Measurements from ENCODE around the gene ASB10. TPM values are rescaled to one million over a fixed set of nuclear protein-coding genes. Genes with fewer than 3 reads are reported as not detected.

The ASB10 gene, protein sequence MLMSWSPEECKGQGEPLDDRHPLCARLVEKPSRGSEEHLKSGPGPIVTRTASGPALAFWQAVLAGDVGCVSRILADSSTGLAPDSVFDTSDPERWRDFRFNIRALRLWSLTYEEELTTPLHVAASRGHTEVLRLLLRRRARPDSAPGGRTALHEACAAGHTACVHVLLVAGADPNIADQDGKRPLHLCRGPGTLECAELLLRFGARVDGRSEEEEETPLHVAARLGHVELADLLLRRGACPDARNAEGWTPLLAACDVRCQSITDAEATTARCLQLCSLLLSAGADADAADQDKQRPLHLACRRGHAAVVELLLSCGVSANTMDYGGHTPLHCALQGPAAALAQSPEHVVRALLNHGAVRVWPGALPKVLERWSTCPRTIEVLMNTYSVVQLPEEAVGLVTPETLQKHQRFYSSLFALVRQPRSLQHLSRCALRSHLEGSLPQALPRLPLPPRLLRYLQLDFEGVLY
- total RNA-seq (not detected in 2 replicates), polyA plus RNA-seq (not detected in 2 replicates), polyA minus RNA-seq (not detected in 2 replicates)
- 0.21 TPM for total RNA-seq (2013)

- no peak within 1 kb of the TSS for H3K4me2 ChIP-seq (replicated peaks; ENCODE audit: low read depth, low read length, poor library complexity, severe bottlenecking)
- CTCF ChIA-PET, result no interaction called here
- 94% methylated on average over 20 of the region's 22 CpGs for WGBS (ENCODE audit: insufficient coverage)
Measured at GRCh38 chr7:151186640-151187408, at the start of gene ASB10. TSS of gene ASB10 (minus strand) at chr7:151187250. CDS start at chr7:151187130, 120 bp downstream.

More at GRCh38 chr7:151186640-151187408, at the start of gene ASB10:
- Histone ChIP-seq H4K20me1 (ENCODE audit: control insufficient read depth, insufficient read depth, low read length, poor library complexity, severe bottlenecking) (no peaks in the 10 kb centered on the region), H3K4me1 (ENCODE audit: control insufficient read depth in 2 of 2, insufficient read depth in 2 of 2, low read length in 2 of 2) (no peaks in the 10 kb centered on the region), H3K9me3 (ENCODE audit: control extremely low read depth in 1 of 3, control insufficient read depth in 2 of 3, insufficient read depth in 1 of 3, low read length in 2 of 3) (no peaks in the 10 kb centered on the region), H3K36me3 (replicated peaks in 1 of 2; ENCODE audit: control extremely low read depth in 1 of 2, control insufficient read depth in 1 of 2, extremely low read depth in 1 of 2, insufficient read depth in 2 of 2, low read length in 1 of 2) (no peaks in the 10 kb centered on the region), H3K79me2 (ENCODE audit: control insufficient read depth, insufficient read depth, low read length) (no peaks in the 10 kb centered on the region), H3K9ac (ENCODE audit: low read length) (no peak within 1 kb of the TSS), H3K27ac (ENCODE audit: low read length in 2 of 2) (no peak within 1 kb of the TSS), H3K27me3 (replicated peaks in 1 of 4; ENCODE audit: control extremely low read depth in 1 of 4, control insufficient read depth in 3 of 4, insufficient read depth in 4 of 4, low read length in 3 of 4) (peaks cover 0 to 8% (median 0%) of the 10 kb centered on the region in 4 experiments), H2AFZ (ENCODE audit: insufficient read depth, low read depth, low read length, poor library complexity, severe bottlenecking) (no peak within 1 kb of the TSS), H3K4me3 (ENCODE audit: control extremely low read depth in 1 of 5, extremely low read depth in 1 of 5, insufficient read depth in 1 of 5, low read depth in 2 of 5, low read length in 4 of 5) (no peak within 1 kb of the TSS)
- ATAC-seq (ENCODE audit: low read depth) (no peak), DNase-seq (no peak)
- H3K27ac Mint-ChIP-seq, result no peak within 1 kb of the TSS
- peaks cover 28% of the 10 kb centered on the region for H3K27me3 Mint-ChIP-seq
- H3K9me3 Mint-ChIP-seq (ENCODE audit: insufficient read depth), result no peaks in the 10 kb centered on the region
- no peak within 1 kb of the TSS for H3K4me3 Mint-ChIP-seq
- H3K4me1 Mint-ChIP-seq, result peaks cover 4% of the 10 kb centered on the region
- POLR2A ChIA-PET, result no interaction called here
- intact Hi-C loops (cut with micrococcal nuclease), result no loop called here
- TF ChIP-seq, protein P1, sequence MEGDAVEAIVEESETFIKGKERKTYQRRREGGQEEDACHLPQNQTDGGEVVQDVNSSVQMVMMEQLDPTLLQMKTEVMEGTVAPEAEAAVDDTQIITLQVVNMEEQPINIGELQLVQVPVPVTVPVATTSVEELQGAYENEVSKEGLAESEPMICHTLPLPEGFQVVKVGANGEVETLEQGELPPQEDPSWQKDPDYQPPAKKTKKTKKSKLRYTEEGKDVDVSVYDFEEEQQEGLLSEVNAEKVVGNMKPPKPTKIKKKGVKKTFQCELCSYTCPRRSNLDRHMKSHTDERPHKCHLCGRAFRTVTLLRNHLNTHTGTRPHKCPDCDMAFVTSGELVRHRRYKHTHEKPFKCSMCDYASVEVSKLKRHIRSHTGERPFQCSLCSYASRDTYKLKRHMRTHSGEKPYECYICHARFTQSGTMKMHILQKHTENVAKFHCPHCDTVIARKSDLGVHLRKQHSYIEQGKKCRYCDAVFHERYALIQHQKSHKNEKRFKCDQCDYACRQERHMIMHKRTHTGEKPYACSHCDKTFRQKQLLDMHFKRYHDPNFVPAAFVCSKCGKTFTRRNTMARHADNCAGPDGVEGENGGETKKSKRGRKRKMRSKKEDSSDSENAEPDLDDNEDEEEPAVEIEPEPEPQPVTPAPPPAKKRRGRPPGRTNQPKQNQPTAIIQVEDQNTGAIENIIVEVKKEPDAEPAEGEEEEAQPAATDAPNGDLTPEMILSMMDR (IDR thresholded peaks at IDR 0.05), result no peak
- no peak for TF ChIP-seq EZH2 (IDR thresholded peaks at IDR 0.05; ENCODE audit: borderline replicate concordance, insufficient read depth, low read depth, low read length, poor library complexity, severe bottlenecking)
